Jurkat, Clone E6-1 (cell line): Measurements from ENCODE around the gene SCAMP2.
"Not testable (repeated sequence)": the region's sequence is repeated elsewhere in the genome, so short reads cannot be mapped to it uniquely, and the experiment has no call there.

Experiments
- DNase-seq: peaks from one replicate; pipeline ENCODE4 v3.0.0-alpha.2; 2011; ENCODE audit warnings: low read depth, low spot score
- H3K4me3 ChIP-seq: 2 replicates; pipeline ENCODE4 v1.5.1; 2011; ENCODE audit warnings: mild to moderate bottlenecking, low read length, control low read depth, moderate library complexity

The SCAMP2 gene

GRCh38 chr15:74892931-74893330 lies 19.8 kb upstream of the SCAMP2 start:
- no peak overlapping the region for H3K4me3 ChIP-seq
- no peak for DNase-seq

GRCh38 chr15:74892313-74892712 lies 19.1 kb upstream of the SCAMP2 start:
- H3K4me3 ChIP-seq = no peak overlapping the region
- DNase-seq = no peak

- H3K4me3 ChIP-seq = no peak overlapping the region
- no peak for DNase-seq
Measured at GRCh38 chr15:74891469-74891868, 18.3 kb upstream of the SCAMP2 start.

GRCh38 chr15:74890665-74890960 lies 17.4 kb upstream of the SCAMP2 start:
- H3K4me3 ChIP-seq = peak overlapping the region; percentile 95
- DNase-seq = no peak

- H3K4me3 ChIP-seq = peak within 1 kb of the TSS; percentile 95
- DNase-seq = peak; percentile 72
Measured at GRCh38 chr15:74889883-74890664, 16.9 kb upstream of the SCAMP2 start, which contains the start of gene MPI. MPI (plus strand) TSS chr15:74890042; CDS start chr15:74890074, 32 bp downstream.

- peak overlapping the region; percentile 95 for H3K4me3 ChIP-seq
- no peak for DNase-seq
Measured at GRCh38 chr15:74889390-74889882, 16.3 kb upstream of the SCAMP2 start.

- H3K4me3 ChIP-seq = peak overlapping the region; percentile 95; the same call in 1 of the 2 replicates
- DNase-seq = no peak
Measured at GRCh38 chr15:74888716-74889115, 15.6 kb upstream of the SCAMP2 start.

GRCh38 chr15:74887537-74888193 lies 14.5 kb upstream of the SCAMP2 start:
- not testable (repeated sequence) for H3K4me3 ChIP-seq, DNase-seq

GRCh38 chr15:74885461-74885860 lies 12.3 kb upstream of the SCAMP2 start:
- no peak overlapping the region for H3K4me3 ChIP-seq
- no peak for DNase-seq

GRCh38 chr15:74884428-74885223 lies 11.5 kb upstream of the SCAMP2 start:
- no peak overlapping the region for H3K4me3 ChIP-seq
- no peak for DNase-seq

- no peak for DNase-seq
- no peak overlapping the region for H3K4me3 ChIP-seq
Measured at GRCh38 chr15:74882528-74882927, 9.4 kb upstream of the SCAMP2 start.

- no peak overlapping the region for H3K4me3 ChIP-seq
- DNase-seq = no peak
Measured at GRCh38 chr15:74878273-74878672, 5.1 kb upstream of the SCAMP2 start.

GRCh38 chr15:74873756-74874424 lies 725 bp upstream of the SCAMP2 start:
- peak overlapping the region; percentile 91 for H3K4me3 ChIP-seq
- no peak for DNase-seq

- no peak for DNase-seq
- H3K4me3 ChIP-seq = peak overlapping the region; percentile 91
Measured at GRCh38 chr15:74872702-74873035, 496 bp downstream of the SCAMP2 start.

- H3K4me3 ChIP-seq = no peak overlapping the region
- DNase-seq = no peak
Measured at GRCh38 chr15:74870436-74871215, 2.5 kb downstream of the SCAMP2 start.

- DNase-seq = no peak
- no peak overlapping the region for H3K4me3 ChIP-seq
Measured at GRCh38 chr15:74869726-74870407, 3.3 kb downstream of the SCAMP2 start.

- H3K4me3 ChIP-seq = no peak overlapping the region
- no peak for DNase-seq
Measured at GRCh38 chr15:74869372-74869725, 3.8 kb downstream of the SCAMP2 start.

GRCh38 chr15:74868059-74868458 lies 5.1 kb downstream of the SCAMP2 start:
- H3K4me3 ChIP-seq = no peak overlapping the region
- peak; percentile 38 for DNase-seq
